ENCODE results near the gene FAM221B. TPM values are rescaled to one million over a fixed set of nuclear protein-coding genes. Genes with fewer than 3 reads are reported as not detected.

The FAM221B gene
- total RNA-seq, 4 donors from 2014 or later: not detected

DNA sequence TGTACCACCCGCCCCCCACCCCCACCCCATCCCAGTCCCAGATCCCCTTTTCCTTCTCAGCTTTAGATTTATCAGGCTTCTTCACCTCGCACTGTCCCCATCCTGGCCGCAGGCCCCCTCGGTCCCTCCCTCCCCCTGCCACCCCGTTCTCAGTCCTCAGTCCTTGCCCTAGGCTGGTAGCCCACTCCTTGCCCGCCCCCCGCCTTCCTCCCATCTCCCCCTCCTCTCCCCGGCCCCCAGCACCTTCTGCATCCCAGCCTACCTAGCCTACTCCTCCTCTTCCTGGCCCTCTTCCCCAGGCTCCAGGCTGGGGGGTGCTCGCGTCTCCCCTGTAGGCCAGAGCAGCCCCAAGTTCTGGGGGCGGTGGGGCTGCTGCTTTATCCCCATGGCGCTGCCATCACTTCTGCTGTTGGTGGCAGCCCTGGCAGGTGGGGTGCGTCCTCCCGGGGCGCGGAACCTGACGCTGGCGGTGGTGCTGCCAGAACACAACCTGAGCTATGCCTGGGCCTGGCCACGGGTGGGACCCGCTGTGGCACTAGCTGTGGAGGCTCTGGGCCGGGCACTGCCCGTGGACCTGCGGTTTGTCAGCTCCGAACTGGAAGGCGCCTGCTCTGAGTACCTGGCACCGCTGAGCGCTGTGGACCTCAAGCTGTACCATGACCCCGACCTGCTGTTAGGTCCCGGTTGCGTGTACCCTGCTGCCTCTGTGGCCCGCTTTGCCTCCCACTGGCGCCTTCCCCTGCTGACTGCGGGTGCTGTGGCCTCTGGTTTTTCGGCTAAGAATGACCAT lies 36.3 kb downstream of the FAM221B start:
- Histone ChIP-seq H3K9me3 (no peaks in the 10 kb centered on the region), H3K4me1 (peaks cover 5 to 43% (median 18%) of the 10 kb centered on the region in 3 donors), H3K36me3 (no peaks in the 10 kb centered on the region), H3K27me3 (peaks cover 0 to 27% (median 0%) of the 10 kb centered on the region in 4 donors), H3K4me3 (peak overlapping the region; percentile 22 to 74 (median 50)), H3K27ac (peak overlapping the region; percentile 67 to 89 (median 74))
- no peak for TF ChIP-seq POLR2A (IDR thresholded peaks at IDR 0.05)
- TF ChIP-seq, protein P1, sequence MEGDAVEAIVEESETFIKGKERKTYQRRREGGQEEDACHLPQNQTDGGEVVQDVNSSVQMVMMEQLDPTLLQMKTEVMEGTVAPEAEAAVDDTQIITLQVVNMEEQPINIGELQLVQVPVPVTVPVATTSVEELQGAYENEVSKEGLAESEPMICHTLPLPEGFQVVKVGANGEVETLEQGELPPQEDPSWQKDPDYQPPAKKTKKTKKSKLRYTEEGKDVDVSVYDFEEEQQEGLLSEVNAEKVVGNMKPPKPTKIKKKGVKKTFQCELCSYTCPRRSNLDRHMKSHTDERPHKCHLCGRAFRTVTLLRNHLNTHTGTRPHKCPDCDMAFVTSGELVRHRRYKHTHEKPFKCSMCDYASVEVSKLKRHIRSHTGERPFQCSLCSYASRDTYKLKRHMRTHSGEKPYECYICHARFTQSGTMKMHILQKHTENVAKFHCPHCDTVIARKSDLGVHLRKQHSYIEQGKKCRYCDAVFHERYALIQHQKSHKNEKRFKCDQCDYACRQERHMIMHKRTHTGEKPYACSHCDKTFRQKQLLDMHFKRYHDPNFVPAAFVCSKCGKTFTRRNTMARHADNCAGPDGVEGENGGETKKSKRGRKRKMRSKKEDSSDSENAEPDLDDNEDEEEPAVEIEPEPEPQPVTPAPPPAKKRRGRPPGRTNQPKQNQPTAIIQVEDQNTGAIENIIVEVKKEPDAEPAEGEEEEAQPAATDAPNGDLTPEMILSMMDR (IDR thresholded peaks at IDR 0.05): no peak
- DNase-seq: no peak
- WGBS, 2 donors: 79 to 89% methylated on average over 11 to 12 of the region's 34 CpGs
- intact Hi-C loops (cut with DNase I): loop anchor here (5.0 kb wide), 1 partner anchor 90 kb away; no protein-coding TSS in a partner anchor

DNA sequence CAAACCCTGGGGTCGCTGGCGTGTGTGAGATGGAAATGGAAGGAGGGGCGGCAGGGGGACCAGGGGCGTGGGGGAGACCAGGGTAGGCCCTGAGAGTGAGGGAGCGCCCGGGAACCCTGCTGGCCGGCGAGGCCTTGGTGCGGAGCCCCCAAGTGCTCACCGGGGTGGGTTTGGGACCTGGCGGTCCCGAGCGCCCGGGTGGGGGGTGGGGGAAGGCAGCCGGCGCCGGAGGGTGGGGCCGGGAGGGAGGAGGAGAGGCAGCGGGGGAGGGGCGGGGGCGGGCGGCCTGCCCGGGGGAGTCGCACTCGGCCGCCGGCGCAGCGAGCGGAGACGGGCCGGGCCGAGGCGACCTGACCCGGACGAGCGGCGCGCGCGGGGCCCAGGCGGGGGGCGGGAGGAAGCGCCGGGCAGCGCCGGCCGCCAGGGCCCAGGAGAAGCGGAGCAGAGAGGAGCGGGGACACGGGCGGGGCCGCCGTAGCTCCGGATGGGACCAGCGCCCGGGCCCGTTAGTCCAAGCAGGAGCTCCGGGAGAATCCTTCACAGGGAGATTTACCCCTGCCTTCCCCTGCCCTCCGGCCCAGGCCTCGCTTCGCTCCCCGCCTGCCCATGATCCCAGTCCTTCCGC lies 37.1 kb downstream of the FAM221B start, which contains the start of gene NPR2:
Gene NPR2 (plus strand): TSS at position 295 of the 625 bp plus-strand sequence. CDS start 818 bp downstream, outside the sequence.
- 9 to 26% methylated on average over 11 to 22 of the region's 64 CpGs for WGBS, 2 donors
- H3K27ac ChIP-seq: peak within 1 kb of the TSS; percentile 67 to 89 (median 76)
- peaks cover 5 to 43% (median 18%) of the 10 kb centered on the region in 3 donors for H3K4me1 ChIP-seq
- no peaks in the 10 kb centered on the region for H3K36me3 ChIP-seq
- no peaks in the 10 kb centered on the region for H3K9me3 ChIP-seq
- peak within 1 kb of the TSS; percentile 22 to 74 (median 50) for H3K4me3 ChIP-seq
- H3K27me3 ChIP-seq: peaks cover 0 to 27% (median 0%) of the 10 kb centered on the region in 4 donors
- TF ChIP-seq, protein P1 (IDR thresholded peaks at IDR 0.05): no peak
- TF ChIP-seq POLR2A (IDR thresholded peaks at IDR 0.05): no peak
- no peak for DNase-seq
- intact Hi-C loops (cut with DNase I): loop anchor here (5.0 kb wide), 1 partner anchor 91 kb away; no protein-coding TSS in a partner anchor

DNA sequence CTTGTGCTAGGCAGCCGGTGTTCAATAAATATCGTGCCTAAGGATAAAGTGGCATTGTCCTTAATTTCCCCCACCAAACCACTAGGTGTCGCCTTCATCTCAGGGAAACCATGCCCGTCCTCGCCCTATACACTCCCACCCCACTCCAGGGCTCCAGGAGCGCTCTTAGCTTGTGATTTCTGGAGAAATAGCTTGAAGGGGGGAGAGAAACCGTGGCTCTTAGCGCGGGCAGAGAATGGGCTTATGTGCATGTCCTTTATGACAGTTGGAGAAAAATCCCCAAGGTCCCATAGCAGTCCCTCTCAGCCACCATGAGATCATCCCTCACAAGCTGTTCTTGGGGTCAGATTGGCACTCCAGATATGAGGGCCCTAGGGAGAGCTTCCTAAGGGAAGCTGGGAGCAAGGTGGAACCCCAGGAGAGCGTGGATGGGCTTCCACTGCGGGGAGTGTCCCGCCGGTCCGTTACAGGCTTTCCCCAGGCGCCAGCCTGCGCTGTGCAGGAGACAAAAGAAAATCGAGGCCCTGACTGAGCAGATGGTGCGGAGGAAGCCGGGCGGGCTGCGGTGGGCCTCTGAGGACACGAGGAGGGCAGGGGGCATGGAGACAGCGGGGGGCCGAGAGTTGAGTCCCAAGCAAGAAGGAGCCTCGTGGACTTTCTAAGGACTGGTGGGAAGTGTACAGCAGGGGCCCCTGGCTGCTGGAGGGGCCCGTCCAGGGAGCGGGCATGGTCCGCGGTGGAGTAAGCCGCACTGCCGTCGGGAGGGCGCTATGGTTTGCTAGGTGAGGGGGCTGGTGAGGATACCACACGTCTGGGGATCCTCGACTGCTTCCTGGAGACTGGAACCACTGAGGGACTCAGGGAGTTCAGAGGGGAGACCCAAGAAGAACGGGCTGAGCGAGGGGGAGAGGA lies 37.9 kb downstream of the FAM221B start:
- no peak for DNase-seq
- Histone ChIP-seq H3K36me3 (no peaks in the 10 kb centered on the region), H3K27ac (peak overlapping the region; percentile 67 to 89 (median 76)), H3K9me3 (no peaks in the 10 kb centered on the region), H3K4me1 (peaks cover 5 to 43% (median 18%) of the 10 kb centered on the region in 3 donors), H3K27me3 (peaks cover 0 to 29% (median 0%) of the 10 kb centered on the region in 4 donors), H3K4me3 (peak overlapping the region; percentile 22 to 74 (median 50))
- WGBS, 2 donors: 32 to 46% methylated on average over 21 to 22 of the region's 37 CpGs
- TF ChIP-seq, protein P1 (IDR thresholded peaks at IDR 0.05): peak; percentile 67 to 89 (median 85)
- no peak for TF ChIP-seq POLR2A (IDR thresholded peaks at IDR 0.05)
- intact Hi-C loops (cut with DNase I): loop anchor here (5.0 kb wide), 1 partner anchor 92 kb away; no protein-coding TSS in a partner anchor

DNA sequence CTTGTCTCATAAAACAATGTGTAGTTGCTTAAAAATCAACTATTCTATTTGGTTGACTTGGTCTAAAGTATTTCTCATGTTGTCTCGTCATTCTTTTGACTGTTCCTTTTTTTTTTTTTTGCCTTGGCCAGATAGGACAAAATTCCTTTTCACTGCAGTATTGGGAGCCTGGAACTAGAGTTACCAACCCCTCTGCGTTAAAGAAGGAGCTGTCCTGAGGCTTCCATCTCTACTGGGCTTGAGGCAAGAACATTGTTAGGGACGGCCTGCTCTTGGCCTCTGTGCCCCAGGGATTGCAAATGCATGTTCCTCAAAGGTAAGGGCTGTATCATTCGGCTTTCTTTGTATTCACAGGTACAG lies 38.5 kb downstream of the FAM221B start:
- Histone ChIP-seq H3K4me1 (peaks cover 5 to 43% (median 18%) of the 10 kb centered on the region in 3 donors), H3K27ac (no peak overlapping the region), H3K36me3 (no peaks in the 10 kb centered on the region), H3K9me3 (no peaks in the 10 kb centered on the region), H3K27me3 (peaks cover 0 to 34% (median 0%) of the 10 kb centered on the region in 4 donors), H3K4me3 (no peak overlapping the region)
- no peak for DNase-seq
- TF ChIP-seq, protein P1 (IDR thresholded peaks at IDR 0.05): no peak
- no peak for TF ChIP-seq POLR2A (IDR thresholded peaks at IDR 0.05)
- WGBS, 2 donors: 31 to 40% methylated on average over 3 to 4 of the region's 4 CpGs
- intact Hi-C loops (cut with DNase I): loop anchor here (5.0 kb wide), 1 partner anchor 92 kb away; no protein-coding TSS in a partner anchor
